Stimulated activated CD4-positive, alpha-beta T cell treated with anti-CD3 and anti-CD28 coated beads, Interleukin-2, amount 100 ng/mL, for 48 hours (primary cell): ENCODE measurements around the gene FAM219B.
"Not testable (repeated sequence)": the region's sequence is repeated elsewhere in the genome, so short reads cannot be mapped to it uniquely, and the experiment has no call there.

ENCODE experiments used
- DNase-seq, 2 donors: peaks; one replicate each; pipeline ENCODE4 v3.0.0-alpha.2; 2020

Gene FAM219B

DNA sequence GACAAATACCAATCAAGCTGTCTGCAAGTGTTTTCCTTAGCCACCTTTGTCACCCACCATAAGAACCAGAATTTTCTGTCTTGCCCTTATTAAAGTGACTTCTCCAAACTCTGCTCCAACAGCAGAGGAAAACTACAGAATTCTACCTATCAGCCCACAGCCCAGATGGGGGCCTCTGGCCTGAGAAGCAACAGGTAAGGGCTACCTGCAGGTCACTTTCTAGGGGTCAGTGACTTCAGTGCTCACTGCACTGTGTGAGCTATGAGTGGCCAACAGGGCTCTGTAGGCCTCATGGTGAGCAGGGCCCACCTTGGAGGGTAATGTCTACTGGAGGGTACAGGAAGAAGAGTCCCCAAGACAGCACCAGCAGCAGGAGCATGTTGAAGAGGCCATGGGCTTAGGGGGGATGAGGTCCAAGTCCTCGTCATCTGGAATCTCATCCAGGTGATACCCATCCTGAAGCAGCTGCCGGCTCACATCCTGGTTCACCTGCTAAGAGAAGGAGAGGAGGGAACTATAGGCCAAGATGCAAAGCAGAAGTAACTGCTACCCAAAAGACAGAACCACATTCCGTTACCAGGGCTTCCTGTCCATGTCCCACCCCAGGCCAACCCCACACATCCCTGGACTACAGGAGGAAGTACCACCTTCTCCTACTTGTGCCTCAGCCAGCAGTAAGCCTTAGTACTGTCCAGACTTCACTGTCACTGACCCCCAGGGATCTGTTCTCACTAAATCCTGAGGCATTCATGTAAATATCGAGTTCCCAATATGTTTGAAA is 4.2 kb downstream of the FAM219B start:
- no peak for DNase-seq

DNA sequence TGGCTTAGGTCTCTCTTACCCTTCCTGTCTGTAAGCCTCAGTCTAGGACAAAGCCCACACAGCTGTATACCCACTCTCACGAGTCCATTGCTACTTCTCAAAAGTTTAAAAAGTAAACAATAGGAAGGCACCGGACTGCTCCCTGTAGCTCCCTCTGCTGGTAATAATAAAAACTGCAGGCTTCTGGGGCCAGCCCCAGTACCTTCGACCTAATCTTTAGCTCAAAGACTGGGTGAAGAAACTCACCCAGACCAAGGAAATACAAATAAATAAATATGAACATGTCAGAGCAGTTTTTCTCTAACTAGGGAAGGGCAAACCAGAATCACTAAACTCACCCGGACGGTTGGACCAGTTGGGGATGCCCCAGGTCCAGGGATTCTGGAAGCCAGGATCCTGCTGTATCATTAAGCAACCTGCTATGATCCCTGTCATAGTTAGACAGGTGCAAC is 5.0 kb downstream of the FAM219B start:
- DNase-seq = peak; percentile 56

DNA sequence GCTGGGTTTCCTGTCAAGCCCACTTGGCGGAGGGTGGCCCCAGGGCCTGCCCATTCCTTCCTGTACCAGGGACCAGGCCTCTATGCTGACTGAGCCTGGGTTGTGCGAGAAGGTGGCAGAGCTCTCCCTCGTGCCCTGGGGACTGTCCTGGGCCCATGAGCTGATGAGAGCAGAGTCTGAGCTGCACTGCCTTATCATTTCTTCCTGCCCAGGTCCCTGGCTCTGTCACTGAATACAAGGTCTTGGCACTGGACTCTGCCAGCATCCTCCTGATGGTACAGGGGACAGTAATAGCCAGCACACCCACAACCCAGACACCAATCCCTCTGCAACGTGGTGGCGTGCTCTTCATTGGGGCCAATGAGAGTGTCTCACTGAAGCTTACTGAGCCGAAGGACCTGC is 9.3 kb downstream of the FAM219B start:
- DNase-seq = no peak

DNA sequence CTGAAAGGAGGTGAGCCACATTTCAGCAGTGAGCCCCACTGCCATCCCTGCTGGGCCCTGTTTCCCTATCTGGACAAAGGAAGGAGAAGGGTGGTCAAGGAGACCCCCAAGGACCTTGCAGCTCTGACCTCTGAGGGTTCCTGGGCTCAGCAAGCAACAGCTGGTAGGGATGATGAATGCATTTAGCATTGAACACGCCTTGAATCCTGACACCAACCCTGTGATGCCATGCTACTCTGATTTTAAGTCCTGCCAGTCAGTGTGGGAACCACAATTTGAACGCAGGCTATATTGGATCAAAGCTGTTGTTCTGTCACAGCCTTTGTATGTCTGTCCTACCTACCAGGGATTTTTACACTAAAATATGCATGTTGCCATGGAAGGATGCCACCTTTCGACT is 10.3 kb downstream of the FAM219B start:
- DNase-seq = no peak

DNA sequence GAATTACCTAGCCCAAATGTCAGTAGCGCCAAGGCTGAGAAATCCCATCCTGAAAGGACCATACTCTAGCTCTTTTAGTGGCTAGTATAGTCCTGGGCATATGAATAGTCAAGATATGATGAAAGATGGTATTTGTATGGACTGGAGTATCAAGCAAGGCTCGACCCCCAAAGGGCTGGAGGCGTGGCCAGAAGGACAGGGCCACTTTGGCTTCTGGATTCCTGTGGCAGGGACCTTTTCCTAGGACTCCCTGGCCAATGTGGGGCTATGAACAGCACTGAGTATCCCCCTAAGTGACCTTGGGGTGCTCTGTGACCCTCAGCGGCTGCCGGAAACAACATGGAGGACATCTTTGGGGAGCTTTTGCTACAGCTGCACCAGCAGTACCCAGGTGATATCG is 10.8 kb downstream of the FAM219B start:
- DNase-seq = no peak

DNA sequence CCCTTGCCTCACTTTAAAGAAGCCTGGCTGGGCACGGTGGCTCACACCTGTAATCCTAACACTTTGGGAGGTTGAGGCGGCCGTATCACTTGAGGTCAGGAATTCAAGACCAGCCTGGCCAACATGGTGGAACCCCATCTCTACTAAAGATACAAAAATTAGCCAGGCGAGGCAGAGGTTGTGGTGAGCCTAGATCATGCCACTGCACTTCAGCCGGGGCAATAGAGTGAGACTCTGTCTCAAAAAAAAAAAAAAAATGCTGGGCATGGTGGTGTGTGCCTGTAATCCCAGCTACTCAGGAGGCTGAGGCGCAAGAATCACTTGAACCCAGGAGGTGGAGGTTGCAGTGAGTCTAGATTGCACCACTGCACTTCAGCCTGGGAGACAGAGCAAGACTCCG is 12.3 kb downstream of the FAM219B start:
- DNase-seq = not testable (repeated sequence)

DNA sequence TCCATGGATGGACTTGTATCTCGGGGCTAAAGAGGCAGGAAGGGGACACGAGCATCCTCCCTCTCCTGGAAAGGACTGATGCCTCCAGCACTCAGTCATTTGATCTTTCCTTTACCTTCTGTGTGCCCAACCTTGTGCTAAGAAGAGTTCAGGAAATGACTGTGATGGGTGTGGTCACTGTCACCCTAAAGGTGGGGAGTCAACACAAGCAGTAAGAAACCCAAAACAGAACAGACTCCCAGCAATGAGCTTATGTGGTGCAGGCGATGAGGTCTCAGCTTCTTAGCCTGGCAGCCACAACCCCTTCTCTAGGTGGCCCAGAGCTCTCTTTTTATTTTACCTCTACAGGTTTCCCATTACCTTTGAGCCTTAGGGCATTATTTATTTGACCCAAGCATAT is 13.0 kb downstream of the FAM219B start:
- no peak for DNase-seq

DNA sequence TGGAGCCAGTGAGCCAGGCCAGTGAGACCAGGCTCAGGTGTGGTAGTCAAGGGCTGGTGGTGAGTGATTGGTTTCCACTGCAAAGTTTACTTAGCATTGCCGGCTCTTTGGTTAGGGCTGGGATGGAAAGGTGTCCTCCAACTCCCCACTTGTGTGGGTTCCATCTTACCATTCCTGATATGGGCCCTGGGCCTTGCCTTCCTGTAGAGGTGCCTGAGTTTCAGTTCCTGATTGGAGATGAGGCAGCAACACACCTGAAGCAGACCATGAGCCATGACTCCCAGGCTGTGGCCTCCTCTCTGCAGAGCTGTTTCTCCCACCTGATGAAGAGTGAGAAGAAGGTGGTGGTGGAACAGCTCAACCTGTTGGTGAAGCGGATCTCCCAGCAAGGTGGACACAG is 13.7 kb downstream of the FAM219B start:
- DNase-seq = no peak

DNA sequence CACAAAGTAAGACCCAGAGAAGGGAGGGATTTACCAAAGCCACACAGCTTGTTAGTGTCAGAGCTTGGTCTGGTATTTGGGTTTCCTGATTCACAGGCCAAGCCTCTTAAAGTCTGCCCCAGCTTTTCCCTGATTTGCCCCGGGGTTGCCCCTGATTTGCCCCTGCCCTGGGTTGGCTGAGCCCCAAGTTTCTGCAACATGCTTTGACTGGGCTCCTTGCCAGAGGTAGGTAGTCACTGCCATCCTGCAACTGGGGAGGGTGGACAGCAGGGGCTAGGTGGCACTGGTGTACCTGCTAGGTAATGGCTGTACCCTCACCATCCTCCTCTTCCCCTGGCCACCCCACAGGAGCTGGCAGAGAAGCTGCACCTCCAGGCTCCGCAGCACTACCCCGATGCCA is 14.3 kb downstream of the FAM219B start:
- no peak for DNase-seq

DNA sequence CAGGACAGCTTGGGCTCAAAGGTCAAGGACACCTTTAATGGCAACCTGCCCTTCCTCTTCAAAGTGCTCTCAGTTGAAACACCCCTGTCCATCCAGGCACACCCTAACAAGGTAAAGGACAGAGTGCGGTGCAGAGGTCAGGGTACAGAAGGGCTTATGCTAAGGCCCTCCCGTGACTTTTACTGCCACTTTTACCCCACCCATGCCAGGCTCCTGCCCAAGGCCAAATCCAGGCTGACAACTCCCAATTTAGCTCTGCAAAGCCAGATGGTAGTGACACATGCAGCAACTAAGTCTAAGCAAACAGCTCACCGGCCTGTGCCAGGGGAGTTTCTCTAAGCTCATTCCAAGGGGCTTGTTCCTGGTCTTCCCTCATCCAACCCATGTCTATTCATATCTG is 15.2 kb downstream of the FAM219B start:
- DNase-seq = no peak

DNA sequence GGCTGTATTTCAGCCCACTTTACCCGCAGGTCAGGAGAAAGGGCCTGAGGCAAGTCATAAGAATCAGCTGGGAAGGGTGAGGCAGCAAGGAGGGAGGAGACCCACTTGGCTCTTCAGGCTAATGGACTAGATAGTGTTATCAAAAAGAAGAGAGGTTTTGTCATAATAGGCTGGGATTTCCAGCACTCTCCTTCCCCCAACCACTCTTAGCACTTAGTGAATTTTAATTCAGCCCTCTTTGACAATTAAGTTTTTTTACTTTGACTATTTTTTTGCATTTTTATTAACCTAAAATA is 16.0 kb downstream of the FAM219B start:
- DNase-seq = no peak

DNA sequence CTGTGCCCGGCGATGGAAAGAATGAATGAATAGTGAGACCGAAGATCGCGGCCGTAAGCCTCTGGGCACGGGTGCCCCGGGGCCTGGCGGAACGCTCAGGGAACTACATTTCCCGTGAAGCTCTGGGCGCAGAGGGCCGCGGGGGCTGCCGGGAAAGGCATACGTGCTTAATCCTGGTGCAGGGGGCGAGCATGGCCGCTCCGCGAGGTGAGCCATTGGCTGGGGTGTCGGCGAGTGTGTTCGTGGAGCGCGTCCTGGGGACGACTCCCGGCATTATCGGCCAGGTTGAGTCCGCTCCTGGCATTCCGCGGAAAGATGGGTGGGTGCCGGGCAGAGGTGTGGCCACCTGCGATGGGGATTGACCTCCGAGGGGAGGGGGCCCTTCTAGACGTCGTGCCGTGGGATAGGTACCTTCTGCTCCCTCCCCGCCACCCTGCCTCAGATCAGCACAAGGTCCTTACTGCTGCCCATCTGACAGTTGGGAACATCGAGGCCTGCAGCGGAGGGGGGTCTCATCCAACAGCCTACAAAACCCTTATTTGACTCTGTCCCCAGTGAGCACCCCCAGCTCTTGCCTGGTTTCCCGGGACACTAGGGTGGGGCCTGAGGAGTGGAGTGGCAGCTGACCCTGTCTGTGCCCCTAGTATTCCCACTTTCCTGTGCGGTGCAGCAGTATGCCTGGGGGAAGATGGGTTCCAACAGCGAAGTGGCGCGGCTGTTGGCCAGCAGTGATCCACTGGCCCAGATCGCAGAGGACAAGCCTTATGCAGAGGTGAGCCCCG is 16.6 kb downstream of the FAM219B start, which contains the start of gene MPI:
Gene MPI, plus strand, starts transcription at position 160 of the 782 bp plus-strand sequence. Its CDS starts 32 bp downstream, at position 192.
- peak; percentile 81 to 87 for DNase-seq

DNA sequence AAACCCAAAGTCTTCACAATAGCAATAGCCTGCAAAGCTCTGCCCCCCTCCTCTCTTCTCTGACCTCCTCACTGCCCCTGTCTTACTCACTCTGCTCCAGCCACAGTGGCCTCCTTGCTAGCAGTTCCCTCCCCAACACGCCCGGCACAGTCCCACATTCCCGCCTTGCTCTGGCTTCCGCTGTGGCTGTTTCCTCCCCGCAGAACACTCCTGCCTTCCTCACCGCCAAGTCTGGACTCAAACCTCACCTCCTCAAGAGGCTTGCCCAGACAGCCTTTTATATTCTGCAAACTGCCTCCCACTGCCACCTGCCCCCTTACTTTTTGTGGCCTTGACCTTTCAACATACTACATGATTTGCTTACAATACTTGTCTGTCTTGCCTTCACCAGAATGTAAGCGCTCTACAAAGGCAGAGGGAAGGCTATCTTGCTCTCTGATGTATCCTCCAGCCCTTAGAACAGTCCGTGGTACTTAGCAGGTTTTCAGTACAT is 17.2 kb downstream of the FAM219B start:
- no peak for DNase-seq

DNA sequence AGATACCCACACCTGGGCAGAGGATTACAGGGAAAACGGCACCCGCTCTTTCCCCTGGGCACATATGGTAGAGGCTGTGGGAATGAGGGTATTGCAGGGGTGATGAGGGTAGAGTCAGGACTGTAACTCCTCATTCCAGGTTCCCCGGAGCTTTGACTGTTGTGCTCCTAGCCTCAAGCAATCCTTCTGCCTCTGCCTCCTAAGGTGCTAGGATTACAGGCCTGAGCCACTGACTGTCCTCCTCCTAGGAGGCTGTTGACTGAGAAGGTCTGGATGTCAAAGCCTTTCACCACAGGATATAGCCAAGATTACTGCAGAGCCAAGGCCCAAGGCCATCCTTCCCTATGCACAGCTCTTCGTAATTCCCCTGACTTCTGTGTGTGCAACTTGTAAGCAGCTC is 17.9 kb downstream of the FAM219B start:
- no peak for DNase-seq

DNA sequence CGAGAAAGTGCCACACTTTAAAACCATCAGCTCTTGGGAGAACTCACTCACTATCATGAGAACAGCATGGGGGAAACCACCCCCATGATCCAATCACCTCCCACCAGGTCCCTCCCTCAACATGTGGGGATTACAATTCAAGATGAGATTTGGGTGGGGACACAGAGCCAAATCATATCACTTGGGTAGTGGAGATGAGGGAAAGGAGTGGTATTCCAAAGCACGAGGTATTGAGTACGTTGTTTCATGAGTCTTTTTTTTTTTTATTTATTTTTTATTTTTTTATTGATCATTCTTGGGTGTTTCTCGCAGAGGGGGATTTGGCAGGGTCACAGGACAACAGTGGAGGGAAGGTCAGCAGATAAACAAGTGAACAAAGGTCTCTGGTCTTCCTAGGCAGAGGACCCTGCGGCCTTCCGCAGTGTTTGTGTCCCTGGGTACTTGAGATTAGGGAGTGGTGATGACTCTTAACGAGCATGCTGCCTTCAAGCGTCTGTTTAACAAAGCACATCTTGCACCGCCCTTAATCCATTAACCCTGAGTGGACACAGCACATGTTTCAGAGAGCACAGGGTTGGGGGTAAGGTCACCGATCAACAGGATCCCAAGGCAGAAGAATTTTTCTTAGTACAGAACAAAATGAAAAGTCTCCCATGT is 19.0 kb downstream of the FAM219B start:
- not testable (repeated sequence) for DNase-seq

DNA sequence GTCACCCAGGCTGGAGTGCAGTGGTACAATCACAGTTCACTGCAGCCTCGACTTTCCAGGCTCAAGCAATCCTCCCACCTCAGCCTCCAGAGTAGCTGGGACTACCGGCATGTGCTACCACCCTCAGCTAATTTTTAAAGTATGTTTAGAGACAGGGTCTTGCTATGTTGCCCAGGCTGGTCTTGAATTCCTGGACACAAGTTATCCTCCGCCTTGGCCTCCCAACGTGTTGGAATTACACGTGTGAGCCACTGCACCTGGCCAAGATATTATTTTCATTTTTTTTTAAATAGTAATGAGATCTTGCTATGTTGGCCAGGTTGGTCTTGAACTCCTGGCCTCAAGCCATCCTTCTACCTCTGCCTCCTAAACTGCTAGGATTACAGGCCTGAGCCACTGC is 21.2 kb downstream of the FAM219B start:
- no peak for DNase-seq

DNA sequence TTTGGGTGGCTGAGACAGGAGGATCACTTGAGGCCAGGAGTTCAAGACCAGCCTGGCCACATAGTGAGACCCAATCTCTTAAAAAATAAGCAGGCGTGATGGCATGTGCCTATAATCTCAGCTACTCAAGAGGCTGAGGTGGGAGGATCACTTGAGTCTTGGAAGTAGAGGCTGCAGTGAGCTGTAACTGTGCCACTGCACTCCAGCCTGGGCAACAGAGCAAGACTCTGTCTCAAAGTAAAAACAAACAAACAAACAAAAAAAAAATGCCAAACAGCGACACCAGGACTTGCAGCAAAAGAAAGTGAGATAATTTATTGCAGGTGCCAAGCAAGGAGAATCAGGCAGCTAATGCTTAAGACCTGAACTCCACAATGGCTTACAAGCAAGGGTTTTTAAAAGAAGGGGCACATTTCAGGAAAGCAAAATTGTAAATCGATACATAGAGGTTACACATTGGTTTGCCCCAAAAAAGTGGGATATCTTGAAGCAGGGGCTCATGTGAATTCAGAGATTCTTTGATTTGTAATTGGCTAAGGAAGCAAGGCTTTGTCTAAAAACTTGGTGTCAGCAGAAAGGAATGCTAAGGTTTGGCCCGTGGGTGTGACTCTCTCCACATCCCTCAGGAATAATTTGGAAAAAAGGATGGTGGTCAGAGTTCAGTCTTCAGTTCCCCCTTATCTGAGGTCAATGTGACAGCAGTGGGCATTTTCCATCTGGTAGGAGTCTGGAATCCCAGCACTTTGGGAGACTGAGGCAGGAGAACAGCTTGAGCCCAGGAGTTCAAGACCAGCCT is 22.0 kb downstream of the FAM219B start:
- no peak for DNase-seq

DNA sequence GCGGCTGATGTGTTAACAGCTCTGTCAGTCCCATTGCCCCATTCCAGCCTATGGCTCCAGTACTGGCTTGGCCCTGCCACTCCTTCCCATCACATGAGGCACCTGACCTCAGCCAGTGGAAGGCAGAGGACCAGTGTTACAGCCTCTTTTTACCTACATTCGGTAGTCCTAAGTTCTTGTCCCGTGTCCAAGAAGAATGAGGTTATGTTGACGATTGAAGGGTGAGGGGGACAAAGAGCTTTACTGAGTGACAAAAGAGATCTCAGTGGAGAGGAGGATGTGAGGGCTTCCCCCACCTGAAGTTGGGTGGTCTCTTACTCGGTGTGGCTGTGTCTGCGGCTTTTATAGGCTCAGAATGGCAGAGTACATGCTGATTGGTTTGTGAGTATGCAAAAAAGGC is 24.1 kb downstream of the FAM219B start:
- DNase-seq = no peak

DNA sequence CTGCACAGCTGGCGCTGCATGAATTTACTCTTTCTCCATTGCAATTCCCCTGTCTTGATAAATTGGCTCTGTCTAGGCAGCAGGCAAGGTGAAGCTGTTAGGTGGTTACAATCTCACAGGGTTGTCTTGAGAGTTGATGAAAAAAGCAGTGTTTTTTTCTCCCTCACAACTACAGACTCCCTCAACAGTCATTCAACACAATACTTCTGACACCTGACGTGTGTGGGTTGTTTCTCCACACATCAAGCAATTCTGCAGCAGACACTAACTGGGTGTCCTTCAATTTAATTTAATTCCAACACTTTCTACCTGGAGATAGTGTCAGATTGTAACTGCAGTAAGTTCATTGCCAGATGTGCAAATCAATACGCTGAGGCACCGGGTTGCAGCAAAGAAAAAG is 28.4 kb downstream of the FAM219B start:
- no peak for DNase-seq

DNA sequence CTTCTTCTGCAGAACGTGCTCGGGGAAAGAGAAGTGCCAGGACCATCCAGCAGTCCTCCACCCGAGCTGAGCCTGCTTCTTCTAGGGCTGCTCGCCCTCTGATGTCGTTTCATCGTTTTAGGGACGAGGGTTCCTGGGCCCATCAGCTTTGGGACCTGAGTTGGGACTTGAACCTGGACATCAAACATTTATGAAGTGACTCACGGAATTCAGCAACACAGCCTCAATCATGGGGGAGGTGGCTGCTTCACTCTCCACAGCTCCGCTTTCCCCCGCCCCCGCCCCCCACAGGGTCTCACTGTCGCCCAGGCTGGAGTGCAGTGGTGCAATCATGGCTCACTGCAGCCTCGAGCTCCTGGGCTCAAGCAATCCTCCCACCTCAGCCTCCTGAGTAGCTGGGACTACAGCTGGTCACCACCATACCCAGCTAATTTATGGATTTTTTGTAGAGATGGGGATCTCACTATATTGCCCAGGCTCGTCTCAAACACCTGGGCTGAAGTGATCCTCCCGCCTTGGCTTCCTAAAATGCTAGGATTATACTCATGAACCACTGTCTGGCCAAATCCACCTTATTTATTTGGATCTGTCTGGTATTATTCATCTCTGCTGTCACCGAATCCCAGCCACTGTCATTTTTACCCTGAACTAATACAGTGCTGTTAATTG is 32.8 kb downstream of the FAM219B start:
- DNase-seq = peak in 1 of 2 donors; percentile 23

DNA sequence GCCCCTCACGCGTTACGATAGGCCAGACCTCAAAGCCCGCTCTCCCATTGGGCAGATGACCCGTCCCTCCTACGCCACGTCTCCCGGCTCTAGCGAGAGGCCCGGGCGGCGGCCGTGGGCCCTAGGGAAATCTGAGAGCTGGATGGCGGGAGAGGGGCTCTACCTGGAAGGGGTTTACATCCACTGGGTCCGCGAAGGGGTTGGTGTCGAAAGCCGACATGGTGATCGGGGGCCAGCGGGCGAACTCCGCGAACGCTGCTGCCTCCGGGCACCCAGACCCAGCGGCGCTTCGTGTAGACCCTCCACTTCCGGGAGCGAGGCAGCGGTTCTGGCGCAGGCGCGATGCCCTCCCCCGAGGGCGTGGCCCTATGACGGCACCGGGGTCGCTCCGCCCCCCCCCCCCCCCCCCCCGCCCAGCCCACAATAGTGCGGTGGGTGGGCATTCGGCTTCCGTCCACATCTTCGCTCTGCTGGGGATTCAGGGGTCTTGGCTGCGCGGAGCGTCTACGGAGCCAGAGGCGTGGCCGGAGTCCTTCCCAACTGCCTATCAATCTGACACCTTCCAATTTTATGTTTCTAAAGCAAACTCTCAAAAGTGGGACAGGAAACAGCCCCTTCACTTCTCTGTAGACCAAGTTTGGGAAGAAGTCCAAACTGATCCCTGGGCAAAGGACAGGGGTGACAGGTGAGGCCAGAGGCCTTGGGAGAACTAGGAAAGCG is 33.5 kb downstream of the FAM219B start, which contains the start of gene SCAMP2:
Gene SCAMP2, minus strand, starts transcription at position 330 of the 720 bp plus-strand sequence. Its CDS starts 110 bp downstream, at position 220.
- DNase-seq = peak; percentile 81 to 84

DNA sequence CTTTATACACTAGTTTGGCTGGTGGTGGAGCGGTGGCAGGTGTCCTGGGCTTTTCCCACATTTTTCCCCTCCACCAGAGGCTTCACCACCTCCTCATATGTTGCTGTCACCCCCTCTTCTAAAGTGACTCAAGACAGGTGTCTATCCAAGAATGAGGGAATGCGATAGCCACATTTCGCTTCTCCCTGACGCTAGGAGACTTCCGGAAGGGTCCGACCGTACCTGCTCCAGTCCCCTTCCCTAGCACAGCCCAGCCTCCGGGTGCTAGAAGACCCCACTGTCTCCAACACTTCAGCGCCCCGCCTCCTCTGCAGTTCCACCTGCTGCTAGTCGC is 34.0 kb downstream of the FAM219B start:
- DNase-seq = no peak
